Liver (tissue), 9 donors: ENCODE results near the gene MST1. TPM values are rescaled to one million over a fixed set of nuclear protein-coding genes. Genes with fewer than 3 reads are reported as not detected.

Experiments used
- DNase-seq: peaks from one replicate; pipeline ENCODE4 v3.0.0-alpha.2; 2017; ENCODE audit warnings: low spot score
- H3K27ac ChIP-seq, 2 donors: one replicate each; pipeline ENCODE4 v1.7.0; 2013; ENCODE audit warnings: inconsistent platforms in 2 of 2, low read length in 2 of 2, control low read depth in 1 of 2, low read depth in 1 of 2, mild to moderate bottlenecking in 1 of 2
- H3K27me3 ChIP-seq, 4 donors: one replicate each; pipeline versions ENCODE4 v1.6.1 to v1.7.0; 2013; ENCODE audit warnings: low read length in 3 of 4, inconsistent platforms in 1 of 4, mild to moderate bottlenecking in 1 of 4, moderate library complexity in 1 of 4; ENCODE audit not compliant: control insufficient read depth in 4 of 4, insufficient read depth in 4 of 4
- H3K36me3 ChIP-seq, 4 donors: one replicate each; pipeline versions ENCODE4 v1.6.1 to v1.7.0; 2013; ENCODE audit warnings: low read length in 3 of 4, mild to moderate bottlenecking in 3 of 4, low read depth in 1 of 4, moderate library complexity in 1 of 4; ENCODE audit not compliant: control insufficient read depth in 4 of 4, insufficient read depth in 3 of 4
- H3K4me1 ChIP-seq, 4 donors: one replicate each; pipeline versions ENCODE4 v1.6.1 to v1.7.0; 2013; ENCODE audit warnings: low read length in 3 of 4, mild to moderate bottlenecking in 3 of 4, moderate library complexity in 1 of 4; ENCODE audit not compliant: control insufficient read depth in 4 of 4, insufficient read depth in 4 of 4
- H3K4me3 ChIP-seq, 3 donors: one replicate each; pipeline versions ENCODE4 v1.6.1 to v1.7.0; 2013; ENCODE audit warnings: low read length in 3 of 3, control low read depth in 1 of 3, low read depth in 1 of 3, mild to moderate bottlenecking in 1 of 3
- H3K9ac ChIP-seq, 2 donors: one replicate each; pipeline ENCODE4 v1.7.0; 2013; ENCODE audit warnings: low read length in 2 of 2, mild to moderate bottlenecking in 2 of 2, moderate library complexity in 2 of 2, control low read depth in 1 of 2, low read depth in 1 of 2
- H3K9me3 ChIP-seq, 4 donors: one replicate each; pipeline versions ENCODE4 v1.6.1 to v1.7.0; 2013; ENCODE audit warnings: low read length in 3 of 4; ENCODE audit not compliant: control insufficient read depth in 4 of 4
- EGR1 ChIP-seq, 2 donors: IDR thresholded peaks; 2 replicates each; pipeline ENCODE4 v1.6.1; 2016 to 2018; ENCODE audit warnings: antibody characterized with exemption in 2 of 2, low read depth in 2 of 2
- FOXA1 ChIP-seq: IDR thresholded peaks from 2 replicates; pipeline ENCODE4 v1.6.1; 2016; ENCODE audit warnings: antibody characterized with exemption
- FOXA2 ChIP-seq: IDR thresholded peaks from 2 replicates; pipeline ENCODE4 v1.6.1; 2016; ENCODE audit warnings: antibody characterized with exemption
- HNF4A ChIP-seq, 2 donors: conservative IDR thresholded peaks; 2 replicates each; pipeline ENCODE4 v1.6.1; 2016; ENCODE audit warnings: antibody characterized with exemption in 2 of 2, mild to moderate bottlenecking in 2 of 2
- HNF4G ChIP-seq: IDR thresholded peaks from 2 replicates; pipeline ENCODE4 v1.6.1; 2016; ENCODE audit warnings: antibody characterized with exemption
- JUND ChIP-seq, 2 donors: IDR thresholded peaks; 2 replicates each; pipeline ENCODE4 v1.6.1; 2016; ENCODE audit warnings: antibody characterized with exemption in 2 of 2
- MAX ChIP-seq: IDR thresholded peaks from 2 replicates; pipeline ENCODE4 v1.6.1; 2016; ENCODE audit warnings: antibody characterized with exemption
- NR2F2 ChIP-seq: IDR thresholded peaks from 2 replicates; pipeline ENCODE4 v1.6.1; 2016; ENCODE audit warnings: antibody characterized with exemption
- RXRA ChIP-seq, 2 donors: IDR thresholded peaks; 2 replicates each; pipeline ENCODE4 v1.6.1; 2017 to 2018; ENCODE audit warnings: antibody characterized with exemption in 2 of 2, mild to moderate bottlenecking in 1 of 2
- TAF1 ChIP-seq: conservative IDR thresholded peaks from 2 replicates; pipeline ENCODE4 v1.6.1; 2016; ENCODE audit warnings: antibody characterized with exemption, mild to moderate bottlenecking
- YY1 ChIP-seq: IDR thresholded peaks from 2 replicates; pipeline ENCODE4 v1.6.1; 2016; ENCODE audit warnings: antibody characterized with exemption, mild to moderate bottlenecking
- ZBTB33 ChIP-seq: IDR thresholded peaks from 2 replicates; pipeline ENCODE4 v1.6.1; 2016; ENCODE audit warnings: antibody characterized with exemption
- WGBS: extraction: QIAGEN DNeasy Blood & Tissue Kit; methylation state at CpG from one replicate; pipeline ENCODE4 v1.1.7; 2013; 5-methylcytosine and 5-hydroxymethylcytosine counted together
- polyA plus RNA-seq, 2 donors: library from polyadenylated mRNA; stranded (reverse) in 1 of 2; unstranded in 1 of 2; fragments of 200-250 nt in 1 of 2; fragments of >200 nt in 1 of 2; fragmentation: Nextera tagmentation in 1 of 2; extraction: Ambion mirVana in 1 of 2; gene quantifications; one replicate each; pipeline versions ENCODE4 v1.2.1 to v1.2.3, GENCODE V29; 2013 to 2015
- total RNA-seq, 2 donors: library from RNA; depleted of rRNA; stranded (reverse); fragments of >200 nt; gene quantifications; one replicate each; pipeline ENCODE4 v1.2.3, GENCODE V29; 2014
- donor health status: healthy.
- donor health status: healthy.
- donor health status: healthy.
- donor health status: healthy.
- donor health status: healthy.

Gene MST1
- total and polyA plus RNA-seq, 4 donors, result 262 to 634 (median 530) TPM

- no peaks in the 10 kb centered on the region for H3K9me3 ChIP-seq
- TF ChIP-seq HNF4A (conservative IDR thresholded peaks at IDR 0.05) (no peak), YY1 (no peak), EGR1 (IDR thresholded peaks at IDR 0.05; ENCODE audit: low read depth in 2 of 2) (no peak), TAF1 (no peak), RXRA (IDR thresholded peaks at IDR 0.05) (no peak)
- no peak overlapping the region for H3K27ac ChIP-seq
- no peak overlapping the region for H3K9ac ChIP-seq
- no peaks in the 10 kb centered on the region for H3K27me3 ChIP-seq
- peaks cover 2 to 14% (median 7%) of the 10 kb centered on the region in 4 donors for H3K4me1 ChIP-seq
- WGBS, result 90% methylated on average over 13 of the region's 13 CpGs
- H3K36me3 ChIP-seq, result peaks cover 6 to 62% (median 25%) of the 10 kb centered on the region in 4 donors
- DNase-seq, result no peak
- H3K4me3 ChIP-seq, result no peak overlapping the region
Observed at GRCh38 chr3:49714728-49715550, 25.7 kb upstream of the MST1 start.

GRCh38 chr3:49713336-49714105 lies 24.2 kb upstream of the MST1 start:
- DNase-seq, result no peak
- H3K4me3 ChIP-seq, result no peak overlapping the region
- no peak overlapping the region for H3K9ac ChIP-seq
- no peaks in the 10 kb centered on the region for H3K27me3 ChIP-seq
- H3K27ac ChIP-seq, result no peak overlapping the region
- H3K9me3 ChIP-seq, result no peaks in the 10 kb centered on the region
- peaks cover 6 to 63% (median 25%) of the 10 kb centered on the region in 4 donors for H3K36me3 ChIP-seq
- peaks cover 0 to 2% (median under 1%) of the 10 kb centered on the region in 4 donors for H3K4me1 ChIP-seq
- WGBS, result 95% methylated on average over 25 of the region's 25 CpGs
- TF ChIP-seq NR2F2 (no peak), MAX (no peak), JUND (IDR thresholded peaks at IDR 0.05) (no peak)

GRCh38 chr3:49712631-49713317 lies 23.5 kb upstream of the MST1 start:
- H3K4me1 ChIP-seq, result no peaks in the 10 kb centered on the region
- WGBS, result 65% methylated on average over 7 of the region's 7 CpGs
- H3K9ac ChIP-seq, result no peak overlapping the region
- H3K27ac ChIP-seq, result no peak overlapping the region
- TF ChIP-seq HNF4G, result no peak
- TF ChIP-seq FOXA1, result no peak
- no peak for TF ChIP-seq MAX
- TF ChIP-seq FOXA2, result no peak
- no peak for TF ChIP-seq ZBTB33
- TF ChIP-seq NR2F2, result no peak
- TF ChIP-seq EGR1 (IDR thresholded peaks at IDR 0.05; ENCODE audit: low read depth in 2 of 2), result no peak
- DNase-seq, result no peak
- H3K27me3 ChIP-seq, result no peaks in the 10 kb centered on the region
- H3K4me3 ChIP-seq, result no peak overlapping the region
- no peaks in the 10 kb centered on the region for H3K9me3 ChIP-seq
- H3K36me3 ChIP-seq, result peaks cover 11 to 64% (median 27%) of the 10 kb centered on the region in 4 donors
